ENCODE results near the gene EFCAB7. TPM values are rescaled to one million over a fixed set of nuclear protein-coding genes. Genes with fewer than 3 reads are reported as not detected.
A peak's percentile ranks its signal among the peaks of the same experiment; 100 is the strongest.
"Not testable (repeated sequence)": the region's sequence is repeated elsewhere in the genome, so short reads cannot be mapped to it uniquely, and the experiment has no call there.

EFCAB7 gene
- total RNA-seq, 1 experiment from 2014 or later, result 3.6 TPM

- H3F3A ChIP-seq (ENCODE audit: low read length, unreplicated experiment); H3K9me3 ChIP-seq (ENCODE audit: low read length); H3K27me3 ChIP-seq (ENCODE audit: low read length); H3K9me2 ChIP-seq (replicated peaks; ENCODE audit: low read length); POLR2A ChIA-PET (ENCODE audit: unreplicated experiment); H3K4me2 ChIP-seq (ENCODE audit: low read length); H2AFZ ChIP-seq (ENCODE audit: low read length); CTCF ChIA-PET; H3K4me1 ChIP-seq (ENCODE audit: insufficient read depth, low read length); H3K79me2 ChIP-seq (ENCODE audit: low read length); H3K36me3 ChIP-seq (ENCODE audit: low read depth, low read length); H3K9ac ChIP-seq (ENCODE audit: low read length); H3K4me3 ChIP-seq (ENCODE audit: low read length); DNase-seq; BruUV-seq (replicated peaks); ATAC-seq; H4K20me1 ChIP-seq (ENCODE audit: low read length); H3K27ac ChIP-seq (ENCODE audit: low read length): not testable (repeated sequence)
- intact Hi-C loops (cut with micrococcal nuclease), result loop anchor here (5.0 kb wide), 1 partner anchor 673 kb away; no protein-coding TSS in a partner anchor
Observed at GRCh38 chr1:63574203-63574796, 51.0 kb downstream of the EFCAB7 start.

GRCh38 chr1:63575340-63575826, 52.1 kb downstream of the EFCAB7 start:
- ATAC-seq, result peak; percentile 49
- ChIA-PET CTCF (interaction anchor here (0.6 to 0.7 kb wide), 3 partner anchors 31 to 633 kb away, joined by 3 to 5 read pairs (median 3); no protein-coding TSS in a partner anchor), POLR2A (ENCODE audit: unreplicated experiment) (no interaction called here)
- H3K36me3 ChIP-seq (ENCODE audit: low read depth, low read length), result no peaks in the 10 kb centered on the region
- H3K4me3 ChIP-seq (ENCODE audit: low read length), result no peak overlapping the region
- no peaks in the 10 kb centered on the region for H3K9me3 ChIP-seq (ENCODE audit: low read length)
- H3K79me2 ChIP-seq (ENCODE audit: low read length), result no peaks in the 10 kb centered on the region
- intact Hi-C loops (cut with micrococcal nuclease), result no loop called here
- no peaks in the 10 kb centered on the region for H3K27me3 ChIP-seq (ENCODE audit: low read length)
- H3K4me2 ChIP-seq (ENCODE audit: low read length), result no peak overlapping the region
- no peaks in the 10 kb centered on the region for H3K4me1 ChIP-seq (ENCODE audit: insufficient read depth, low read length)
- H3K27ac ChIP-seq (ENCODE audit: low read length), result no peak overlapping the region
- no peak overlapping the region for H2AFZ ChIP-seq (ENCODE audit: low read length)
- H3F3A ChIP-seq (ENCODE audit: low read length, unreplicated experiment), result no peaks in the 10 kb centered on the region
- H3K9me2 ChIP-seq (replicated peaks; ENCODE audit: low read length), result no peaks in the 10 kb centered on the region
- no TSS peak for BruUV-seq (replicated peaks)
- H3K9ac ChIP-seq (ENCODE audit: low read length), result no peak overlapping the region
- TF ChIP-seq EZH2phosphoT487 (IDR thresholded peaks at IDR 0.05; ENCODE audit: borderline replicate concordance, low read length), result no peak
- peak; percentile 66 for TF ChIP-seq CTCF (conservative IDR thresholded peaks at IDR 0.05; ENCODE audit: low read depth, low read length)
- H4K20me1 ChIP-seq (ENCODE audit: low read length), result no peaks in the 10 kb centered on the region
- DNase-seq, result peak; percentile 84

DNA sequence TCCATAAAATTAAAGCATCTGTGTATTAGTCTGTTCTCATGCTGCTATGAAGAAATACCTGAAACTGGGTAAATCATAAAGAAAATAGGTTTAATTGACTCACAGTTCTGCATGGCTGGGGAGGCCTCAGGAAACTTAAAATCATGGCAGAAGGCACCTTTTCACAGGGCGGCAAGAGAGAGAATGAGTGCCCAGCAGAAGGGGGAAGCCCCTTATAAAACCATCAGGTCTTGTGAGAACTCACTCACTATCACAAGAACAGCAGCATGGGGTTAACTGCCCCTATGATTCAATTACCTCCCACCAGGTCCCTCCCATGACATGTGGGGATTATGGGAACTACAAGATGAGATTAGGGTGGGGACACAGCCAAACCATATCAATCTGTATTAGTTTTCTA, 63.0 kb downstream of the EFCAB7 start:
- POLR2A ChIA-PET (ENCODE audit: unreplicated experiment); DNase-seq; H3F3A ChIP-seq (ENCODE audit: low read length, unreplicated experiment); H4K20me1 ChIP-seq (ENCODE audit: low read length); H3K4me1 ChIP-seq (ENCODE audit: insufficient read depth, low read length); CTCF ChIA-PET; H3K9me2 ChIP-seq (replicated peaks; ENCODE audit: low read length); H3K79me2 ChIP-seq (ENCODE audit: low read length); H3K27ac ChIP-seq (ENCODE audit: low read length); BruUV-seq (replicated peaks); H3K9ac ChIP-seq (ENCODE audit: low read length); H3K36me3 ChIP-seq (ENCODE audit: low read depth, low read length); H3K27me3 ChIP-seq (ENCODE audit: low read length); H3K4me3 ChIP-seq (ENCODE audit: low read length); H3K4me2 ChIP-seq (ENCODE audit: low read length); H2AFZ ChIP-seq (ENCODE audit: low read length); H3K9me3 ChIP-seq (ENCODE audit: low read length); intact Hi-C loops (cut with micrococcal nuclease); ATAC-seq: not testable (repeated sequence)

DNA sequence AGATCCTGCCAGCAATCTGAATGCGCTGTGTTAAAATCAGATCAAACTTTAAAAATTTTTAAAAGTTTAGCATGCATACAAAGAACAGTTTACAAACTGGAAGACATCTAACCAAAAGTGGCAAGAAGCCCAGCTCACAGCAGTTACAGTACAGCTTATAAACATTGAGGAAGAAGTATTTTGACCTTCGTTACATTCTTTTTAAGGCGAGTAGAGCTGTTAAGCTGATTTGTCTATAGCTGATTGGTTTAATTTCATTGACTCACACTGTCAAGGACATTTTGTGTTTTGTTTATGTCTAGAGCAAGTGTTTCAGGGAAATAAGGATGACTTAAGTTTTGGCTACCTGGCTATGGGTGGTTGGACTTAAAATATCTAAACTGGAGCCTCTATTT, 66.8 kb downstream of the EFCAB7 start:
- H2AFZ ChIP-seq (ENCODE audit: low read length), result no peak overlapping the region
- H3K36me3 ChIP-seq (ENCODE audit: low read depth, low read length), result no peaks in the 10 kb centered on the region
- no peaks in the 10 kb centered on the region for H3K27me3 ChIP-seq (ENCODE audit: low read length)
- H3K4me1 ChIP-seq (ENCODE audit: insufficient read depth, low read length), result peaks cover 15% of the 10 kb centered on the region
- H3K9me2 ChIP-seq (replicated peaks; ENCODE audit: low read length), result no peaks in the 10 kb centered on the region
- no peak overlapping the region for H3K9ac ChIP-seq (ENCODE audit: low read length)
- no peak overlapping the region for H3K4me3 ChIP-seq (ENCODE audit: low read length)
- H4K20me1 ChIP-seq (ENCODE audit: low read length), result no peaks in the 10 kb centered on the region
- no peaks in the 10 kb centered on the region for H3F3A ChIP-seq (ENCODE audit: low read length, unreplicated experiment)
- H3K27ac ChIP-seq (ENCODE audit: low read length), result no peak overlapping the region
- no peak overlapping the region for H3K4me2 ChIP-seq (ENCODE audit: low read length)
- ATAC-seq, result no peak
- intact Hi-C loops (cut with micrococcal nuclease), result no loop called here
- ChIA-PET CTCF (no interaction called here), POLR2A (ENCODE audit: unreplicated experiment) (no interaction called here)
- no TSS peak for BruUV-seq (replicated peaks)
- H3K9me3 ChIP-seq (ENCODE audit: low read length), result no peaks in the 10 kb centered on the region
- peaks cover 34% of the 10 kb centered on the region for H3K79me2 ChIP-seq (ENCODE audit: low read length)
- no peak for DNase-seq
- no peak for TF ChIP-seq EZH2phosphoT487 (IDR thresholded peaks at IDR 0.05; ENCODE audit: borderline replicate concordance, low read length)
- TF ChIP-seq CTCF (conservative IDR thresholded peaks at IDR 0.05; ENCODE audit: low read depth, low read length), result no peak
- no peak for TF ChIP-seq EZH2 (IDR thresholded peaks at IDR 0.05; ENCODE audit: low read length, unreplicated experiment)

Data from PC-3 (cell line).